ENCODE data around the gene IFITM2.

DNA sequence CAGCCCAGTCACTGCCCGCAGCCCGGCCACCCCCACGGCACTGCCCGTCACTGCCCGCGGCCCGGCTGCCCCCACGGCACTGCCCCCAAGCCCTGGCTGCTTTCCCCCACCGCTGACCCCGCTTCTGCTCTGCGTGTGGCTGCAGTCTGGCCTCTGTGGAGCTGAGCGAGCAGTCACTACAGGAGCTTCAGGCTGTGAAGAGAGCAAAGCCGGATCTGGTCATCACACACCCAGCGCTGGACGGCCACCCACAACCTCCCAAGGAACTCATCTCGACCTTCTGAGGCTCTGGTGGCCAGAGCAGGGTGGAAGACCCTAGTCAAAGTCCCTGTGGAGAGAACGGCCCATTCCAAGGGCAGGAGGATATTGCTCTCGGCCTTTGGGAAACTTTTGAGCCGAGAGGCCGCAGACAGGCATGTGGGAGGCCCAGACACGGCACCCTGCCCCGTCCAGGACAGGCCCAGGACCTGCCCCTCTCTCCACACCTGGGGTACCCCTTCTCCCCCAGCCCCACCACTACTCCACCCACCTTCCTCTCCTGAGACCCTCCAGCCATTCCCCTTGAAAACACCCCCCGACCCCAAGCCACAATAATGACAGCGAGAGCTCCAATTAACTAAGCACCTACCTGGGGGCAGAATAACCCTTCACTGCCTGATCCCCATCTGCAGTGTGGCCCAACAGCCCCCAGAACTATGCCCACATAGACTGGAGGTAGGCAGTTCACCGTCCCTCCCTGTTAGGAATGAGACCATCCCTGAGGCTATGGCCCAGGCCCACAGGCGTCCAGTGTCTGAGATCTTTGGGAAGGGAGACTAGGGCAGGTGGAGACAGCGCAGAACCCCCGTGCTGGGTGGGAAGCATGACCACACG is 22.4 kb upstream of the IFITM2 start:
- TF ChIP-seq JUNB (IDR thresholded peaks at IDR 0.05; ENCODE audit: unreplicated experiment) (no peak), CREB1 (CRISPR knock-in tag; IDR thresholded peaks at IDR 0.05; ENCODE audit: low read depth) (no peak), EZH2phosphoT487 (IDR thresholded peaks at IDR 0.05; ENCODE audit: unreplicated experiment) (no peak), POLR2AphosphoS5 (IDR thresholded peaks at IDR 0.05; ENCODE audit: low read depth) (no peak)
